Psoas muscle (tissue), 8 donors: ENCODE measurements around the gene DNASE1. TPM values are rescaled to one million over a fixed set of nuclear protein-coding genes. Genes with fewer than 3 reads are reported as not detected.

Experiments
- ATAC-seq, 4 donors: fragments of 200-7000 bp; cut with Tn5 transposase; one replicate each; pipeline ENCODE4 v1.9.1; 2020; ENCODE audit warnings: moderate library complexity in 3 of 4, mild to moderate bottlenecking in 2 of 4
- DNase-seq, 2 donors: peaks; one replicate each; pipeline ENCODE4 v3.0.0-alpha.2; 2020
- H3K27ac ChIP-seq: fragments of 200-600 bp; one replicate; pipeline ENCODE4 v1.8.0; 2022
- H3K27me3 ChIP-seq, 3 donors: fragments of 200-600 bp in 1 of 3; one replicate each; pipeline versions ENCODE4 v1.6.1 to v1.8.0; 2013 to 2022; ENCODE audit warnings: low read length in 2 of 3, mild to moderate bottlenecking in 2 of 3, moderate library complexity in 1 of 3; ENCODE audit not compliant: insufficient read depth in 3 of 3
- H3K36me3 ChIP-seq, 2 donors: fragments of 200-600 bp in 1 of 2; one replicate each; pipeline versions ENCODE4 v1.6.1 to v1.8.0; 2013 to 2022; ENCODE audit warnings: low read depth in 1 of 2, mild to moderate bottlenecking in 1 of 2, moderate library complexity in 1 of 2; ENCODE audit not compliant: insufficient read depth in 1 of 2
- H3K4me1 ChIP-seq: fragments of 200-600 bp; one replicate; pipeline ENCODE4 v1.8.0; 2022
- H3K4me3 ChIP-seq: fragments of 200-600 bp; one replicate; pipeline ENCODE4 v1.8.0; 2022; ENCODE audit warnings: mild to moderate bottlenecking
- H3K9me3 ChIP-seq: fragments of 200-600 bp; one replicate; pipeline ENCODE4 v1.8.0; 2022
- WGBS, 3 donors: extraction: QIAGEN DNeasy Blood & Tissue Kit; methylation state at CpG; one replicate each; pipeline versions ENCODE4 v1.1.6 to v1.1.7; 2013; 5-methylcytosine and 5-hydroxymethylcytosine counted together
- intact Hi-C, 2 donors: fragments of 100-400 bp; cut with DNase I; formaldehyde crosslinking; loops; one replicate each; pipeline versions ENCODE4 v1.11.0 to v1.14.2; 2022
- polyA plus RNA-seq, 3 donors: library from polyadenylated mRNA; stranded (reverse); fragments of 200-250 nt; gene quantifications; one replicate each; pipeline ENCODE4 v1.2.3, GENCODE V29; 2013
- total RNA-seq, 4 donors: library from RNA; stranded (reverse); fragmentation: NEBNext Ultra II Directional in 2 of 4; extraction: Animal tissue kit (Norgen Biotek cat#: 25700) in 2 of 4; gene quantifications; one replicate each; pipeline versions ENCODE4 v1.2.1 to v1.2.4, GENCODE V29; 2021 to 2023
- TF ChIP-seq, protein P1 (sequence below): fragments of 200-600 bp; IDR thresholded peaks from one replicate; pipeline ENCODE4 v1.8.0; 2022; ENCODE audit warnings: antibody characterized with exemption
- donor health status: healthy with polysubstance abuse.
- donor health status: DM: no; HTN: no; CAD: no; lungs with moderate emphysema.
- donor health status: Bipolar disorder and iron deficiency.
- donor health status: healthy.
- donor health status: DM: yes; HTN: yes; CAD: no.
- donor health status: DM: no; HTN: no; CAD: no.
- donor health status: DM: no; HTN: no; CAD: no.
- donor health status: DM: yes; HTN: yes; CAD: no.

The DNASE1 gene
- total and polyA plus RNA-seq, 7 donors, result 0.46 to 7.3 (median 3.1) TPM

DNA sequence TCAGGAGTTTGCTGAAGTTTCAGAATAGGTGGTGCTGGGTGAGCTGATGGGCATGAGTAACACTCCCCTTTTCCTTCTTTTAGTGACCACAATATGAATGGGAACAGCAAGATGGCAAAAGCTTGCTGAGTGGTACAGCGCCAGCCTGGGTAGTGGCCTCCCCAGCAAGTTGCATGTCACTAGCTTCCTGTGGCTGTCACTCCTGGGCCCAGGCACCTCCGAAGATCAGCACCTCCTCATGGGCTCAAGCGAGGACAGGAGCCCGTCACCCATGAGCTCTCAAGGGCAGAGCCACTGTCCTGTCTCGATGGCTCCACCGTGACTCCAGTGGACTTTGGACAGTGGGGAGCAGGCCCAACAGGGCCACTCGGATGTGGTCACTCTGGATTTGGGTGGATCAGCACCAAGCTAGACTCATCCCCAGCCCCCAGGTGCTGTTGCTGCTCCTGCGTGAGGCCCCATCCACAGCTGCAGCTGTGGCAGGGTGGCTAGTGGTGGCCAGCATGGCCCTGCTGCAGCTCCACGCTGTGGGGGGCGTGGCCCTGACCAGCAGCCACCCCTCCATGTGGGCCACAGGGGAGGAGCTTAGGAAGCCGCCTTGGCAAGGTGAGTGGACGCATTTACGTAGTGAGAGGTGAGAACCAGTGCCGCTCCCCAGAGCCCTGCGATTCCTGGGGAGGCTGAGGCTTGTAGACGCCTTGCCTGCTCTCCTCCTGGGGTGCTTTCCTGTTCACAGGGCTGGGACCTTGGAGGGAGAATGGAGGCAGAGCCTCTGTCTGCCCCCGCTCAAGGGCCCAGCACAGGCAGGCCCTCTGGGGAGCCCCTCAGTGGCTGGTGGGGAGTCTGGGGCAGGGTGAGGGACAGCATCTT is 13.6 kb upstream of the DNASE1 start:
- Histone ChIP-seq H3K36me3 (peaks cover 0 to 17% of the 10 kb centered on the region in 2 donors), H3K9me3 (no peaks in the 10 kb centered on the region), H3K4me3 (no peak overlapping the region), H3K27me3 (no peaks in the 10 kb centered on the region), H3K4me1 (peaks cover 3% of the 10 kb centered on the region), H3K27ac (no peak overlapping the region)
- TF ChIP-seq, protein P1, sequence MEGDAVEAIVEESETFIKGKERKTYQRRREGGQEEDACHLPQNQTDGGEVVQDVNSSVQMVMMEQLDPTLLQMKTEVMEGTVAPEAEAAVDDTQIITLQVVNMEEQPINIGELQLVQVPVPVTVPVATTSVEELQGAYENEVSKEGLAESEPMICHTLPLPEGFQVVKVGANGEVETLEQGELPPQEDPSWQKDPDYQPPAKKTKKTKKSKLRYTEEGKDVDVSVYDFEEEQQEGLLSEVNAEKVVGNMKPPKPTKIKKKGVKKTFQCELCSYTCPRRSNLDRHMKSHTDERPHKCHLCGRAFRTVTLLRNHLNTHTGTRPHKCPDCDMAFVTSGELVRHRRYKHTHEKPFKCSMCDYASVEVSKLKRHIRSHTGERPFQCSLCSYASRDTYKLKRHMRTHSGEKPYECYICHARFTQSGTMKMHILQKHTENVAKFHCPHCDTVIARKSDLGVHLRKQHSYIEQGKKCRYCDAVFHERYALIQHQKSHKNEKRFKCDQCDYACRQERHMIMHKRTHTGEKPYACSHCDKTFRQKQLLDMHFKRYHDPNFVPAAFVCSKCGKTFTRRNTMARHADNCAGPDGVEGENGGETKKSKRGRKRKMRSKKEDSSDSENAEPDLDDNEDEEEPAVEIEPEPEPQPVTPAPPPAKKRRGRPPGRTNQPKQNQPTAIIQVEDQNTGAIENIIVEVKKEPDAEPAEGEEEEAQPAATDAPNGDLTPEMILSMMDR, result no peak
- DNase-seq, result no peak
- ATAC-seq, result no peak
- intact Hi-C loops, result no loop called here
- WGBS, 3 donors, result 98 to 99% (median 98%) methylated on average over 17 of the region's 17 CpGs

DNA sequence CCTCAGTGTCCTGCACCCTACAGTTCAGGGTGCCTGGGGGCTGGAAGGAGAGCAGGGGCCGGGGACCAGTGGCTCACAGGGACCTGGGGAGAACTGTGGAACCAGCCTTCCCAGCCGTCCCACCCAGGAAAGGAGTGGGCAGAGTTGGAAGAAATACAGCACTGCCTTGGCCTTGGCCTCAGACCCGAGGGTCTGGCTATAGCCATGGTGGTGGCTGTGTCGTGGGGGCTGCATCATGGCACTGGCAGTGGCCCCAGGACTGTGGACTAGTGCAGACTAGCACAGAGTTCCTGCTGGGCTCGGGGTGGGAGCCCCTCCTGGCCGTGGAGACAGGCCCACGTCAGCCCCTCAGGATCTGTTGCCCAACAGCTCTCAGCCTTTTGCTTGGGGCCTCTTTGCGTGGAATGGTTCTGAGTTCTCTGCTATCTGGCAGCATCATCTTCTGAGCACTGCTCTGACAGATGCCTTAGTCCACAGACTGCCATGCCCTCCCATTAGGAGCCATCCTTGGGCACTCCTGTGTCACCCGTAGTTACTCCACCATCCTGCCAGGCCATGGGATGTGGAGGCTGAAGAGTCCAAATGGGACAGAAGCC is 12.6 kb upstream of the DNASE1 start:
- intact Hi-C loops, result no loop called here
- H3K9me3 ChIP-seq, result no peaks in the 10 kb centered on the region
- TF ChIP-seq, protein P1, result no peak
- DNase-seq (no peak), ATAC-seq (no peak)
- H3K4me1 ChIP-seq, result peaks cover 14% of the 10 kb centered on the region
- H3K36me3 ChIP-seq, result peaks cover 0 to 17% of the 10 kb centered on the region in 2 donors
- WGBS, 3 donors, result 92 to 97% (median 94%) methylated on average over 8 to 9 of the region's 9 CpGs
- H3K27ac ChIP-seq, result no peak overlapping the region
- H3K4me3 ChIP-seq, result no peak overlapping the region
- H3K27me3 ChIP-seq, result no peaks in the 10 kb centered on the region

DNA sequence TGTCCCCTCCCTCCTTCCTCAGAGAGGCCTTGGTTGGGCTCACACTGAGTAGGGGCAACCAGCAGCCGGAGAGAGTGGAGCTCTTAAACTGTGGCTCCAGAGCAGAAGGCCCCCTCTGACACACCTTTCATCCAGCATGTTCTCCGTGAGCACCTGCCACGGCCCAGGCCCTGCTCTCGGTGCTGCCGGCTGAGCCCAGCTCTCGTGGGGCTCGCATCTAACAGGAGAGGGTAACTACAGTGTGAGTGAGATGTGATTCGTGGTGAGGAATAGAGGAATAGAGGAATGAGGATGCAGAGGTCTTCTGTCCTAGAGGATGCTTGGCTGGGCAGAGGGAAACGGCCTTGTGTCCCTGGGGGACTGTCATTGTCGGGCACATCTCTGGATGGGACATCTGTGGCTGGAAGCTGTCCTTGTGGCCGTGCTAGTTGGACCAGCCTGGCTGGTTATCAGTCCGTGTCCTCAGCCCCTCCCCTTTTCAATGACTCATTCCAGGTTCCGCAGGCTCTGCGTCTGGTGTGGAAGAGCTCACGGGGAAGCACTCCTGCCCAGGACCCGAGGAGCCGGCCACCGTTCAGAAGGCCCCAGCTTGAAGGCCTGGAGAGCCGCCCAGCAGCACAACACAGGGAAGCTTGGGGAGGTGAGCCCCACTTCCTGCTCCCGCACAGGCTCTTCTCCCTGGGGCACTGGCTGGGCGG is 11.9 kb upstream of the DNASE1 start:
- Histone ChIP-seq H3K4me1 (peaks cover 15% of the 10 kb centered on the region), H3K27me3 (no peaks in the 10 kb centered on the region), H3K36me3 (peaks cover 0 to 17% of the 10 kb centered on the region in 2 donors), H3K4me3 (no peak overlapping the region), H3K27ac (no peak overlapping the region), H3K9me3 (no peaks in the 10 kb centered on the region)
- ATAC-seq, result no peak
- peak in 1 of 2 donors; percentile 22 for DNase-seq
- intact Hi-C loops, result no loop called here
- WGBS, 3 donors, result 69 to 71% (median 70%) methylated on average over 20 to 21 of the region's 21 CpGs
- TF ChIP-seq, protein P1, result no peak

DNA sequence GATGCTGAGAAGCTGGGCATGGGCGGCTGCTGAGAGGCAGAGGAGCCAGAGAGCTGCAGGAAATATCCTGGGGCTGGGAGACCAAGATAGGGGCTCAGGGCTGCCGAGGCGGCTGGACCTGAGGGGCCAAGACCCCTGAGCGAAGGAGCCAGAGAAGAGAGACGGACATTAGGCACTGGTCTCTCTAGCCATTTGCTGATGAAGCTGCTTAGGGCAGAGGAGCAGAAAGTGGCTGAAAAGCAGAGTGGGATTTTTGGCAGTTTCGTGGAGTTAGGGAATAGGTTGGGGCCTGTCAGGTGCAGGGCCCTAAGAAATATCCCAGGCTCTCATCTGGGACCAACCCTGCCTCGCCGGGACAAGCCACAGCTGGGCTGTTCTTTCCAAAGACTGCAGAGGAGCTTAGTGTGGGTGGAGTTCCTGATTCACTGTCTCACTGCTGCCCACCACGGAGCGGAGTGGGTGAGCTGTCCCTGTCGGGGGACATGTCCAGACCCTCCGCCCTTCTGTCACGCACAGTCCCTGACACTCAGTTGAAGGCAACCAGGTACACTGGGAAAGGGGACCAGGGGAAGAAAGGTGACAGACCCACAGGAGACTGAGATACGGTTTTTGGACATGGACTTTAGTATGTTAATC is 11.3 kb upstream of the DNASE1 start:
- Histone ChIP-seq H3K27me3 (no peaks in the 10 kb centered on the region), H3K36me3 (peaks cover 0 to 17% of the 10 kb centered on the region in 2 donors), H3K27ac (no peak overlapping the region), H3K4me3 (no peak overlapping the region), H3K4me1 (peaks cover 15% of the 10 kb centered on the region), H3K9me3 (no peaks in the 10 kb centered on the region)
- TF ChIP-seq, protein P1, result no peak
- ATAC-seq (no peak), DNase-seq (no peak)
- WGBS, 3 donors, result 82 to 88% (median 86%) methylated on average over 14 of the region's 14 CpGs
- intact Hi-C loops, result no loop called here
